GM23338 (cell line): ENCODE data around the gene SESN1. TPM values are rescaled to one million over a fixed set of nuclear protein-coding genes. Genes with fewer than 3 reads are reported as not detected.
A peak's percentile ranks its signal among the peaks of the same experiment; 100 is the strongest.

Experiments
- ATAC-seq: fragments of 200-7000 bp; cut with Tn5 transposase; 3 replicates; pipeline ENCODE4 v1.9.1; 2020
- DNase-seq: peaks from one replicate; pipeline ENCODE4 v3.0.0-alpha.2; 2015; ENCODE audit warnings: low spot score
- H2AFZ ChIP-seq: fragments of 200-600 bp; sonication (generic); 2 replicates; pipeline ENCODE4 v1.8.0; 2016; ENCODE audit warnings: antibody characterized with exemption, mild to moderate bottlenecking, moderate library complexity
- H3F3A ChIP-seq: fragments of 200-600 bp; sonication (generic); replicated peaks from 2 replicates; pipeline ENCODE4 v1.8.0; 2017; ENCODE audit warnings: antibody characterized with exemption, mixed run types, low read depth
- H3K27ac ChIP-seq: fragments of 200-600 bp; sonication (generic); 2 replicates; pipeline ENCODE4 v1.6.1; 2016; ENCODE audit warnings: low read depth
- H3K27me3 ChIP-seq: fragments of 200-600 bp; sonication (generic); 2 replicates; pipeline ENCODE4 v1.8.0; 2016; ENCODE audit warnings: mild to moderate bottlenecking, mixed run types, moderate library complexity; ENCODE audit not compliant: insufficient read depth
- H3K36me3 ChIP-seq: fragments of 200-600 bp; sonication (generic); 2 replicates; pipeline ENCODE4 v1.8.0; 2016; ENCODE audit warnings: mild to moderate bottlenecking; ENCODE audit not compliant: insufficient read depth
- H3K4me1 ChIP-seq: fragments of 200-600 bp; sonication (generic); 2 replicates; pipeline ENCODE4 v1.8.0; 2016; ENCODE audit warnings: mild to moderate bottlenecking, moderate library complexity; ENCODE audit not compliant: insufficient read depth
- H3K4me2 ChIP-seq: fragments of 200-600 bp; sonication (generic); 2 replicates; pipeline ENCODE4 v1.7.1; 2017; ENCODE audit warnings: mixed run types
- H3K4me3 ChIP-seq: fragments of 200-600 bp; sonication (generic); 2 replicates; pipeline ENCODE4 v1.6.1; 2016; ENCODE audit warnings: mixed run types
- H3K79me2 ChIP-seq: fragments of 200-600 bp; sonication (generic); replicated peaks from 2 replicates; pipeline ENCODE4 v1.8.0; 2017; ENCODE audit warnings: mild to moderate bottlenecking; ENCODE audit not compliant: insufficient read depth
- H3K9me2 ChIP-seq: fragments of 200-600 bp; sonication (generic); 2 replicates; pipeline ENCODE4 v1.8.0; 2017; ENCODE audit not compliant: insufficient read depth
- H4K20me1 ChIP-seq: fragments of 200-600 bp; sonication (generic); replicated peaks from 2 replicates; pipeline ENCODE4 v1.8.0; 2017; ENCODE audit warnings: mild to moderate bottlenecking; ENCODE audit not compliant: insufficient read depth
- H3K27ac Mint-ChIP-seq: 2 replicates; pipeline ENCODE4 v1.8.0; 2020; ENCODE audit warnings: inconsistent platforms, mild to moderate bottlenecking, moderate library complexity, mixed read lengths
- H3K27me3 Mint-ChIP-seq: 3 replicates; pipeline ENCODE4 v1.8.0; 2022; ENCODE audit warnings: low read depth, mild to moderate bottlenecking, moderate library complexity, mixed read lengths, inconsistent platforms; ENCODE audit not compliant: insufficient read depth, poor library complexity
- H3K36me3 Mint-ChIP-seq: 3 replicates; pipeline ENCODE4 v1.8.0; 2021; ENCODE audit warnings: low read depth, mild to moderate bottlenecking, inconsistent platforms, moderate library complexity, mixed read lengths
- H3K4me1 Mint-ChIP-seq: 3 replicates; pipeline ENCODE4 v1.8.0; 2020; ENCODE audit warnings: mild to moderate bottlenecking, inconsistent platforms, mixed read lengths
- H3K4me3 Mint-ChIP-seq: 3 replicates; pipeline ENCODE4 v1.8.0; 2021; ENCODE audit warnings: moderate library complexity, mild to moderate bottlenecking, inconsistent platforms, mixed read lengths
- H3K9me3 Mint-ChIP-seq: 3 replicates; pipeline ENCODE4 v1.8.0; 2020; ENCODE audit warnings: moderate library complexity, mild to moderate bottlenecking, inconsistent platforms, mixed read lengths
- CREB1 ChIP-seq: fragments of 250-450 bp; sonication (Bioruptor Pico); IDR thresholded peaks from 2 replicates; pipeline ENCODE4 v1.5.0; 2020; ENCODE audit warnings: low read depth, mild to moderate bottlenecking, moderate library complexity
- CTCF ChIP-seq, 2 experiments: fragments of 200-600 bp in 1 of 2; sonication (generic) in 1 of 2; conservative IDR thresholded peaks; 2 replicates each; pipeline versions ENCODE4 v1.5.1 to v1.6.1; 2016 to 2017; ENCODE audit warnings: antibody characterized with exemption in 2 of 2, low read depth in 2 of 2, mild to moderate bottlenecking in 2 of 2, moderate library complexity in 1 of 2
- EZH2 ChIP-seq: fragments of 200-600 bp; sonication (generic); IDR thresholded peaks from one replicate; pipeline ENCODE4 v1.8.0; 2017; ENCODE audit warnings: antibody characterized with exemption, mild to moderate bottlenecking, low read depth; ENCODE audit not compliant: unreplicated experiment
- EZH2phosphoT487 ChIP-seq: fragments of 200-600 bp; sonication (generic); IDR thresholded peaks from one replicate; pipeline ENCODE4 v1.8.1; 2018; ENCODE audit warnings: antibody characterized with exemption; ENCODE audit not compliant: unreplicated experiment
- JUNB ChIP-seq: IDR thresholded peaks from one replicate; pipeline ENCODE4 v1.6.1; 2016; ENCODE audit warnings: antibody characterized with exemption; ENCODE audit not compliant: unreplicated experiment
- NANOG ChIP-seq: IDR thresholded peaks from 2 replicates; pipeline ENCODE4 v1.6.1; 2016; ENCODE audit warnings: antibody characterized with exemption, borderline replicate concordance
- POLR2AphosphoS5 ChIP-seq: IDR thresholded peaks from 2 replicates; pipeline ENCODE4 v1.6.1; 2016; ENCODE audit warnings: antibody characterized with exemption, low read depth
- STAT1 ChIP-seq: IDR thresholded peaks from one replicate; pipeline ENCODE4 v1.6.1; 2016; ENCODE audit warnings: antibody characterized with exemption; ENCODE audit not compliant: unreplicated experiment
- ZNF114 ChIP-seq: fragments of 250-450 bp; sonication (Bioruptor Pico); IDR thresholded peaks from 2 replicates; pipeline ENCODE4 v1.5.0; 2020; ENCODE audit warnings: mild to moderate bottlenecking, moderate library complexity
- polyA plus RNA-seq: library from polyadenylated mRNA; unstranded; fragments of >200 nt; fragmentation: Nextera tagmentation; extraction: Ambion mirVana; gene quantifications from 2 replicates; pipeline ENCODE4 v1.2.1, GENCODE V29; 2016
- total RNA-seq: library from RNA; depleted of rRNA; stranded (reverse); fragments of >200 nt; shearing (Covaris generic); gene quantifications from 2 replicates; pipeline ENCODE4 v1.2.3, GENCODE V29; 2014
- TF ChIP-seq, protein P1 (sequence below): fragments of 250-450 bp; sonication (Bioruptor Pico); IDR thresholded peaks from 2 replicates; pipeline ENCODE4 v1.5.0; 2020; ENCODE audit warnings: mild to moderate bottlenecking, moderate library complexity
- TF ChIP-seq, protein P2 (sequence below): IDR thresholded peaks from one replicate; pipeline ENCODE4 v1.6.1; 2018; ENCODE audit warnings: antibody characterized with exemption; ENCODE audit not compliant: unreplicated experiment
- TF ChIP-seq, protein P3 (sequence below): IDR thresholded peaks from 2 replicates; pipeline ENCODE4 v1.6.1; 2016; ENCODE audit warnings: antibody characterized with exemption

The SESN1 gene
- total and polyA plus RNA-seq, 2 experiments from 2014 or later: 26.2 to 36.4 TPM

GRCh38 chr6:108952776-108953486 lies 141.7 kb downstream of the SESN1 start (continued):
- TF ChIP-seq, protein P1, sequence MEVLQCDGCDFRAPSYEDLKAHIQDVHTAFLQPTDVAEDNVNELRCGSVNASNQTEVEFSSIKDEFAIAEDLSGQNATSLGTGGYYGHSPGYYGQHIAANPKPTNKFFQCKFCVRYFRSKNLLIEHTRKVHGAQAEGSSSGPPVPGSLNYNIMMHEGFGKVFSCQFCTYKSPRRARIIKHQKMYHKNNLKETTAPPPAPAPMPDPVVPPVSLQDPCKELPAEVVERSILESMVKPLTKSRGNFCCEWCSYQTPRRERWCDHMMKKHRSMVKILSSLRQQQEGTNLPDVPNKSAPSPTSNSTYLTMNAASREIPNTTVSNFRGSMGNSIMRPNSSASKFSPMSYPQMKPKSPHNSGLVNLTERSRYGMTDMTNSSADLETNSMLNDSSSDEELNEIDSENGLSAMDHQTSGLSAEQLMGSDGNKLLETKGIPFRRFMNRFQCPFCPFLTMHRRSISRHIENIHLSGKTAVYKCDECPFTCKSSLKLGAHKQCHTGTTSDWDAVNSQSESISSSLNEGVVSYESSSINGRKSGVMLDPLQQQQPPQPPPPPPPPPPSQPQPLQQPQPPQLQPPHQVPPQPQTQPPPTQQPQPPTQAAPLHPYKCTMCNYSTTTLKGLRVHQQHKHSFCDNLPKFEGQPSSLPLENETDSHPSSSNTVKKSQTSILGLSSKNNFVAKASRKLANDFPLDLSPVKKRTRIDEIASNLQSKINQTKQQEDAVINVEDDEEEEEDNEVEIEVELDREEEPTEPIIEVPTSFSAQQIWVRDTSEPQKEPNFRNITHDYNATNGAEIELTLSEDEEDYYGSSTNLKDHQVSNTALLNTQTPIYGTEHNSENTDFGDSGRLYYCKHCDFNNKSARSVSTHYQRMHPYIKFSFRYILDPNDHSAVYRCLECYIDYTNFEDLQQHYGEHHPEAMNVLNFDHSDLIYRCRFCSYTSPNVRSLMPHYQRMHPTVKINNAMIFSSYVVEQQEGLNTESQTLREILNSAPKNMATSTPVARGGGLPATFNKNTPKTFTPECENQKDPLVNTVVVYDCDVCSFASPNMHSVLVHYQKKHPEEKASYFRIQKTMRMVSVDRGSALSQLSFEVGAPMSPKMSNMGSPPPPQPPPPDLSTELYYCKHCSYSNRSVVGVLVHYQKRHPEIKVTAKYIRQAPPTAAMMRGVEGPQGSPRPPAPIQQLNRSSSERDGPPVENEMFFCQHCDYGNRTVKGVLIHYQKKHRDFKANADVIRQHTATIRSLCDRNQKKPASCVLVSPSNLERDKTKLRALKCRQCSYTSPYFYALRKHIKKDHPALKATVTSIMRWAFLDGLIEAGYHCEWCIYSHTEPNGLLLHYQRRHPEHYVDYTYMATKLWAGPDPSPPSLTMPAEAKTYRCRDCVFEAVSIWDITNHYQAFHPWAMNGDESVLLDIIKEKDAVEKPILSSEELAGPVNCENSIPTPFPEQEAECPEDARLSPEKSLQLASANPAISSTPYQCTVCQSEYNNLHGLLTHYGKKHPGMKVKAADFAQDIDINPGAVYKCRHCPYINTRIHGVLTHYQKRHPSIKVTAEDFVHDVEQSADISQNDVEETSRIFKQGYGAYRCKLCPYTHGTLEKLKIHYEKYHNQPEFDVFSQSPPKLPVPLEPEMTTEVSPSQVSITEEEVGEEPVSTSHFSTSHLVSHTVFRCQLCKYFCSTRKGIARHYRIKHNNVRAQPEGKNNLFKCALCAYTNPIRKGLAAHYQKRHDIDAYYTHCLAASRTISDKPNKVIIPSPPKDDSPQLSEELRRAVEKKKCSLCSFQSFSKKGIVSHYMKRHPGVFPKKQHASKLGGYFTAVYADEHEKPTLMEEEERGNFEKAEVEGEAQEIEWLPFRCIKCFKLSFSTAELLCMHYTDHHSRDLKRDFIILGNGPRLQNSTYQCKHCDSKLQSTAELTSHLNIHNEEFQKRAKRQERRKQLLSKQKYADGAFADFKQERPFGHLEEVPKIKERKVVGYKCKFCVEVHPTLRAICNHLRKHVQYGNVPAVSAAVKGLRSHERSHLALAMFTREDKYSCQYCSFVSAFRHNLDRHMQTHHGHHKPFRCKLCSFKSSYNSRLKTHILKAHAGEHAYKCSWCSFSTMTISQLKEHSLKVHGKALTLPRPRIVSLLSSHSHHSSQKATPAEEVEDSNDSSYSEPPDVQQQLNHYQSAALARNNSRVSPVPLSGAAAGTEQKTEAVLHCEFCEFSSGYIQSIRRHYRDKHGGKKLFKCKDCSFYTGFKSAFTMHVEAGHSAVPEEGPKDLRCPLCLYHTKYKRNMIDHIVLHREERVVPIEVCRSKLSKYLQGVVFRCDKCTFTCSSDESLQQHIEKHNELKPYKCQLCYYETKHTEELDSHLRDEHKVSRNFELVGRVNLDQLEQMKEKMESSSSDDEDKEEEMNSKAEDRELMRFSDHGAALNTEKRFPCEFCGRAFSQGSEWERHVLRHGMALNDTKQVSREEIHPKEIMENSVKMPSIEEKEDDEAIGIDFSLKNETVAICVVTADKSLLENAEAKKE (CRISPR knock-in tag): no peak

- peaks cover 2% of the 10 kb centered on the region; the same call in 1 of the 3 replicates for H3K4me1 Mint-ChIP-seq
- H3K36me3 ChIP-seq: no peaks in the 10 kb centered on the region
- no peaks in the 10 kb centered on the region for H3F3A ChIP-seq
- no peak overlapping the region for H3K27ac ChIP-seq
- H3K4me3 Mint-ChIP-seq: no peak overlapping the region
- peaks cover 5% of the 10 kb centered on the region for H3K27me3 Mint-ChIP-seq
- DNase-seq (no peak), ATAC-seq (no peak)
- H3K27me3 ChIP-seq: no peaks in the 10 kb centered on the region
- H3K9me3 Mint-ChIP-seq: no peaks in the 10 kb centered on the region
- no peak overlapping the region for H3K4me2 ChIP-seq
- no peak overlapping the region for H3K4me3 ChIP-seq
- H3K4me1 ChIP-seq: peaks cover 3% of the 10 kb centered on the region; the same call in 1 of the 2 replicates
- no peaks in the 10 kb centered on the region for H4K20me1 ChIP-seq
- H2AFZ ChIP-seq: 0 out of 2 replicates have a peak overlapping the region, but pooled peaks have one; percentile 28
- no peak overlapping the region for H3K27ac Mint-ChIP-seq
- H3K36me3 Mint-ChIP-seq: no peaks in the 10 kb centered on the region
- no peaks in the 10 kb centered on the region for H3K79me2 ChIP-seq
- H3K9me2 ChIP-seq: no peaks in the 10 kb centered on the region
- TF ChIP-seq NANOG (no peak), EZH2phosphoT487 (no peak), EZH2 (no peak), STAT1 (no peak), POLR2AphosphoS5 (no peak), CREB1 (CRISPR knock-in tag) (no peak), JUNB (no peak), ZNF114 (CRISPR knock-in tag) (no peak), CTCF (conservative IDR thresholded peaks at IDR 0.05; ENCODE audit: low read depth in 2 of 2) (no peak)
- TF ChIP-seq, protein P2, sequence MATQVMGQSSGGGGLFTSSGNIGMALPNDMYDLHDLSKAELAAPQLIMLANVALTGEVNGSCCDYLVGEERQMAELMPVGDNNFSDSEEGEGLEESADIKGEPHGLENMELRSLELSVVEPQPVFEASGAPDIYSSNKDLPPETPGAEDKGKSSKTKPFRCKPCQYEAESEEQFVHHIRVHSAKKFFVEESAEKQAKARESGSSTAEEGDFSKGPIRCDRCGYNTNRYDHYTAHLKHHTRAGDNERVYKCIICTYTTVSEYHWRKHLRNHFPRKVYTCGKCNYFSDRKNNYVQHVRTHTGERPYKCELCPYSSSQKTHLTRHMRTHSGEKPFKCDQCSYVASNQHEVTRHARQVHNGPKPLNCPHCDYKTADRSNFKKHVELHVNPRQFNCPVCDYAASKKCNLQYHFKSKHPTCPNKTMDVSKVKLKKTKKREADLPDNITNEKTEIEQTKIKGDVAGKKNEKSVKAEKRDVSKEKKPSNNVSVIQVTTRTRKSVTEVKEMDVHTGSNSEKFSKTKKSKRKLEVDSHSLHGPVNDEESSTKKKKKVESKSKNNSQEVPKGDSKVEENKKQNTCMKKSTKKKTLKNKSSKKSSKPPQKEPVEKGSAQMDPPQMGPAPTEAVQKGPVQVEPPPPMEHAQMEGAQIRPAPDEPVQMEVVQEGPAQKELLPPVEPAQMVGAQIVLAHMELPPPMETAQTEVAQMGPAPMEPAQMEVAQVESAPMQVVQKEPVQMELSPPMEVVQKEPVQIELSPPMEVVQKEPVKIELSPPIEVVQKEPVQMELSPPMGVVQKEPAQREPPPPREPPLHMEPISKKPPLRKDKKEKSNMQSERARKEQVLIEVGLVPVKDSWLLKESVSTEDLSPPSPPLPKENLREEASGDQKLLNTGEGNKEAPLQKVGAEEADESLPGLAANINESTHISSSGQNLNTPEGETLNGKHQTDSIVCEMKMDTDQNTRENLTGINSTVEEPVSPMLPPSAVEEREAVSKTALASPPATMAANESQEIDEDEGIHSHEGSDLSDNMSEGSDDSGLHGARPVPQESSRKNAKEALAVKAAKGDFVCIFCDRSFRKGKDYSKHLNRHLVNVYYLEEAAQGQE: no peak
- TF ChIP-seq, protein P3, sequence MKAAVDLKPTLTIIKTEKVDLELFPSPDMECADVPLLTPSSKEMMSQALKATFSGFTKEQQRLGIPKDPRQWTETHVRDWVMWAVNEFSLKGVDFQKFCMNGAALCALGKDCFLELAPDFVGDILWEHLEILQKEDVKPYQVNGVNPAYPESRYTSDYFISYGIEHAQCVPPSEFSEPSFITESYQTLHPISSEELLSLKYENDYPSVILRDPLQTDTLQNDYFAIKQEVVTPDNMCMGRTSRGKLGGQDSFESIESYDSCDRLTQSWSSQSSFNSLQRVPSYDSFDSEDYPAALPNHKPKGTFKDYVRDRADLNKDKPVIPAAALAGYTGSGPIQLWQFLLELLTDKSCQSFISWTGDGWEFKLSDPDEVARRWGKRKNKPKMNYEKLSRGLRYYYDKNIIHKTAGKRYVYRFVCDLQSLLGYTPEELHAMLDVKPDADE: no peak
These were observed 143.2 kb downstream of the SESN1 start for GRCh38 chr6:108951351-108951953.
